Stomach (tissue), 9 donors: Measurements from ENCODE around the gene CNTNAP5. TPM values are rescaled to one million over a fixed set of nuclear protein-coding genes. Genes with fewer than 3 reads are reported as not detected.

ENCODE experiments used
- DNase-seq, 2 donors: peaks; one replicate each; pipeline versions ENCODE4 v3.0.0 to v3.0.0-alpha.2; 2013 to 2019
- H3K27ac ChIP-seq, 5 donors: fragments of 200-600 bp in 4 of 5; sonication (generic) in 4 of 5; one replicate each; pipeline ENCODE4 v1.5.1; 2013 to 2019; ENCODE audit warnings: mild to moderate bottlenecking in 1 of 5, moderate library complexity in 1 of 5
- H3K27me3 ChIP-seq, 3 donors: fragments of 200-600 bp; sonication (generic); one replicate each; pipeline ENCODE4 v1.5.1; 2017 to 2019; ENCODE audit warnings: mixed run types in 1 of 3
- H3K36me3 ChIP-seq, 4 donors: fragments of 200-600 bp; sonication (generic); 1 replicate in 3 of 4; 2 replicates in 1 of 4; pipeline ENCODE4 v1.5.1; 2016 to 2019
- H3K4me1 ChIP-seq, 4 donors: fragments of 200-600 bp; sonication (generic); one replicate each; pipeline ENCODE4 v1.5.1; 2016 to 2019
- H3K4me3 ChIP-seq, 4 donors: fragments of 200-600 bp; sonication (generic) in 3 of 4; one replicate each; pipeline ENCODE4 v1.5.1; 2016 to 2019; ENCODE audit warnings: mild to moderate bottlenecking in 1 of 4
- H3K9me3 ChIP-seq, 4 donors: fragments of 200-600 bp; sonication (generic); one replicate each; pipeline ENCODE4 v1.5.1; 2016 to 2019
- CTCF ChIP-seq, 7 experiments: fragments of 450-650 bp in 4 of 7; fragments of 200-600 bp in 3 of 7; sonication (generic) in 3 of 7; IDR thresholded peaks; one replicate each; pipeline ENCODE4 v1.5.1; 2016 to 2019; ENCODE audit warnings: antibody characterized with exemption in 7 of 7, control low read depth in 2 of 7, mild to moderate bottlenecking in 1 of 7
- EP300 ChIP-seq: sonication (generic); formaldehyde crosslinking; IDR thresholded peaks from one replicate; pipeline ENCODE4 v1.6.1; 2017; ENCODE audit warnings: antibody characterized with exemption
- POLR2A ChIP-seq, 4 donors: fragments of 450-650 bp; IDR thresholded peaks; one replicate each; pipeline ENCODE4 v1.6.1; 2016; ENCODE audit warnings: antibody characterized with exemption in 4 of 4, control low read depth in 2 of 4, mild to moderate bottlenecking in 1 of 4, moderate library complexity in 1 of 4
- POLR2AphosphoS5 ChIP-seq, 3 donors: sonication (generic); formaldehyde crosslinking; IDR thresholded peaks; one replicate each; pipeline ENCODE4 v1.6.1; 2016; ENCODE audit warnings: antibody characterized with exemption in 3 of 3
- WGBS, 5 donors: extraction: QIAGEN DNeasy Blood & Tissue Kit in 3 of 5; methylation state at CpG; one replicate each; pipeline versions ENCODE4 v1.1.5 to v1.1.7; 2013 to 2018; 5-methylcytosine and 5-hydroxymethylcytosine counted together
- intact Hi-C: fragments of 100-400 bp; cut with DNase I; formaldehyde crosslinking; loops from one replicate; pipeline ENCODE4 v1.15.1; 2023; ENCODE audit warnings: low total_unique reads
- polyA plus RNA-seq, 3 donors: library from polyadenylated mRNA; stranded (reverse); fragments of 200-250 nt; gene quantifications; one replicate each; pipeline ENCODE4 v1.2.3, GENCODE V29; 2013
- total RNA-seq, 5 donors: library from RNA; depleted of rRNA; stranded (reverse); fragments of >200 nt; gene quantifications; one replicate each; pipeline versions ENCODE4 v1.1.0 to v1.2.3, GENCODE V29; 2014 to 2016
- donor health status: healthy with polysubstance abuse.
- donor health status: Bipolar disorder and iron deficiency.
- donor health status: healthy.

Gene CNTNAP5
- total and polyA plus RNA-seq, 8 donors = 1.3 TPM; not detected in 7

DNA sequence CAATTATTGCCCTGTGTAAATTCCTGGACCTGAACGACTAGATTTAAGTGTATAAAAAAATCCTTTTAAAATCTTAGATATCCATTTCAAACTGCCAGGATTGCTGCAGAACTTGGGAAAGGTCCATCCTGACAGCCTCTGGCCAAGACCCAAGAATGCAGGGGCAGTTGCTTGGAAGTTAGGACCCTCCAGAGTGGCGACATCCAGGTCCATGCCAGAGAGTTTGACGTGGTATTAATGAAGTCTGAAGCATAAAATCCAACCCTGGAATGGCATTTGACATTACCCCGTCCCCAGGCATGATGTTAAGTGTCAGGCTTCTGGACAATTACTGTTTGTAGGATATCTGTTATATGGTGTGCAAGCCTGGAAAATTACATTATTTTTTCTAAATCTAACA lies 810.2 kb downstream of the CNTNAP5 start:
- no peak for TF ChIP-seq EP300
- no peak for TF ChIP-seq POLR2A (IDR thresholded peaks at IDR 0.05)
- TF ChIP-seq POLR2AphosphoS5 (IDR thresholded peaks at IDR 0.05) = no peak
- TF ChIP-seq CTCF (IDR thresholded peaks at IDR 0.05) = no peak
- Histone ChIP-seq H3K9me3 (no peaks in the 10 kb centered on the region), H3K27me3 (no peaks in the 10 kb centered on the region), H3K27ac (no peak overlapping the region), H3K36me3 (no peaks in the 10 kb centered on the region), H3K4me1 (peaks cover 0 to 12% (median 5%) of the 10 kb centered on the region in 4 donors), H3K4me3 (no peak overlapping the region)
- 56 to 74% (median 67%) methylated on average over 4 of the region's 4 CpGs for WGBS, 5 donors
- intact Hi-C loops = no loop called here
- no peak for DNase-seq

- TF ChIP-seq CTCF (IDR thresholded peaks at IDR 0.05) = no peak
- no peak for TF ChIP-seq POLR2AphosphoS5 (IDR thresholded peaks at IDR 0.05)
- no peak for TF ChIP-seq POLR2A (IDR thresholded peaks at IDR 0.05)
- no peak for TF ChIP-seq EP300
- intact Hi-C loops = no loop called here
- Histone ChIP-seq H3K4me3 (no peak overlapping the region), H3K36me3 (no peaks in the 10 kb centered on the region), H3K27ac (no peak overlapping the region), H3K9me3 (no peaks in the 10 kb centered on the region), H3K27me3 (no peaks in the 10 kb centered on the region), H3K4me1 (peaks cover 0 to 12% (median 5%) of the 10 kb centered on the region in 4 donors)
- DNase-seq = peak in 1 of 2 donors; percentile 6
- 12 to 29% (median 20%) methylated on average over 3 of the region's 3 CpGs for WGBS, 5 donors
These were observed 811.3 kb downstream of the CNTNAP5 start for GRCh38 chr2:124836416-124836815.

DNA sequence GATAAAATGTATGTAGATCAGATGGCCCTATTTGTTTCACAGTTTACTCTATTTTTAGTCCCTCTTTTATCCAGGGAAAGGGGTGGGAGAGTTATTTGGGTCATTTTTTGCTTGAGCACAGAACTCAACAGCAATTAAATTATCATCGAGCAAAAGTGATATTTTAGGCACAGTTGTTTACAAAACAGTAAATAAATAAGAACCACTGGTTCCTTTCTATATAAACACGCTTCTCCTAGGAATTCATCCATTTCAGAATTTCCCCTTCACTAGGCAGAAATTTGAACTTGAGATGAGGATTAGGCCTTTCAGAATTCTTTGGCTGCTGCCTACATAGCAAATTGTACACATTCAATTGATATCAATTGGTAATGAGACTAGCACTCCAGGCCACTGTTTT lies 812.4 kb downstream of the CNTNAP5 start:
- no peak for TF ChIP-seq POLR2AphosphoS5 (IDR thresholded peaks at IDR 0.05)
- TF ChIP-seq EP300 = no peak
- no peak for TF ChIP-seq POLR2A (IDR thresholded peaks at IDR 0.05)
- no peak for TF ChIP-seq CTCF (IDR thresholded peaks at IDR 0.05)
- 51 to 74% (median 67%) methylated on average over 2 of the region's 2 CpGs for whole genome bisulfite sequencing, 5 donors
- Histone ChIP-seq H3K9me3 (no peaks in the 10 kb centered on the region), H3K27me3 (no peaks in the 10 kb centered on the region), H3K36me3 (no peaks in the 10 kb centered on the region), H3K4me1 (peaks cover 0 to 12% (median 5%) of the 10 kb centered on the region in 4 donors), H3K27ac (no peak overlapping the region), H3K4me3 (no peak overlapping the region)
- DNase-seq = no peak
- intact Hi-C loops = no loop called here

DNA sequence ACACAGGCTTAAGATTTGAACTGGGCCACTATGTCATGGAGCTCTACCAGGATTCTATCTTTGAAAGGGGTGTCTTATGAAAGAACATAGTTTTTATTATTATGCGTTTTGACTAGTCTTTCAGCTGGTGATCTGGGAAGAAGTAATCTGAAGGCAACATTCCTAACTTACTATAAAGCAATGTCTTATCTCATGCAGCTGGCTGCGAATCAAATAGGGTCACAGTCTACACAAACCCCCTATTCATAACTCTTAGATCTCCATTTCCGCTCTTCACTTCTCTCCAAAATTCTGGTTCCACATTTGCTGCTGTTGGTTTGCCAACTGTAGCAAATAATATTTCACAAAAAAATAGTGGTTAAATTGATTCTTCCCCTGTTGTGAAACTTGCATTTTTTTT lies 813.3 kb downstream of the CNTNAP5 start:
- TF ChIP-seq POLR2A (IDR thresholded peaks at IDR 0.05) (no peak), CTCF (IDR thresholded peaks at IDR 0.05) (no peak), POLR2AphosphoS5 (IDR thresholded peaks at IDR 0.05) (no peak), EP300 (no peak)
- Histone ChIP-seq H3K27ac (no peak overlapping the region), H3K9me3 (no peaks in the 10 kb centered on the region), H3K27me3 (no peaks in the 10 kb centered on the region), H3K4me3 (no peak overlapping the region), H3K36me3 (no peaks in the 10 kb centered on the region), H3K4me1 (peaks cover 0 to 12% (median 5%) of the 10 kb centered on the region in 4 donors)
- DNase-seq = no peak
- intact Hi-C loops = no loop called here
- 82 to 85% (median 83%) methylated on average over 3 of the region's 3 CpGs for WGBS, 5 donors
